SK-N-MC (cell line): ENCODE results near the gene DNAJC5G.
"Not testable (repeated sequence)": the region's sequence is repeated elsewhere in the genome, so short reads cannot be mapped to it uniquely, and the experiment has no call there.

Experiments
- EZH2 ChIP-seq: fragments of 200-600 bp; sonication (generic); IDR thresholded peaks from one replicate; pipeline ENCODE4 v1.6.1; 2017; ENCODE audit warnings: antibody characterized with exemption
- FOXP2 ChIP-seq: optimal IDR thresholded peaks from 2 replicates; pipeline ENCODE3; 2011; ENCODE audit warnings: mild to moderate bottlenecking, moderate library complexity; ENCODE audit not compliant: insufficient read depth; ENCODE audit errors: extremely low read length, control extremely low read depth
- POLR2AphosphoS5 ChIP-seq: IDR thresholded peaks from 2 replicates; pipeline ENCODE4 v1.6.1; 2012; ENCODE audit warnings: mild to moderate bottlenecking, low read depth, low read length, borderline replicate concordance

DNA sequence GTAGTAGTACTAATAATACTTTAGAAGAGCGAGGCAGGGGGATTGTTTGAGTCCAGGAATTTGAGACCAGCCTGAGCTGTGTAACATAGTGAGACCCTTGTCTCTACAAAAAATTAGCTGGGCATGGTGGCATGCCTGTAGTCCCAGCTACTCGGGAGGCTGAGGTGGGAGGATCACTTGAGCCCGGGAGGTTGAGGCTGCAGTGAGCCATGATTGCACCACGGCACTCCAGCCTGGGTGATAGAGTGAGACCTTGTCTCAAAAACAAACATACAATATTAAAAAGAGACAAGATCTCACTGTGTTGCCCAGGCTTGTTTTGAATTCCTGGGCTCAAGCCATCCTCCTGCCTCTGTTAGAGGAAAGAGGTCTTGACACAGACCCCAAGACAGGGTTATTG lies 25.4 kb downstream of the DNAJC5G start:
- TF ChIP-seq POLR2AphosphoS5, EZH2, FOXP2: not testable (repeated sequence)
